Smooth muscle cell (in vitro differentiated cells): ENCODE measurements around the gene IFITM10. TPM values are rescaled to one million over a fixed set of nuclear protein-coding genes. Genes with fewer than 3 reads are reported as not detected.

Experiments used
- DNase-seq: peaks from one replicate; lab custom pipeline; 2025; ENCODE audit not compliant: unreplicated experiment; lab: John Stamatoyannopoulos, UW
- H2AFZ ChIP-seq: fragments of 200-600 bp; sonication (generic); 2 replicates; pipeline ENCODE4 v1.6.0; 2016; ENCODE audit warnings: antibody characterized with exemption, low read depth, mild to moderate bottlenecking
- H3F3A ChIP-seq: fragments of 200-600 bp; sonication (generic); 2 replicates; pipeline ENCODE4 v1.6.0; 2017; ENCODE audit warnings: antibody characterized with exemption, low read depth
- H3K27ac ChIP-seq: fragments of 200-600 bp; sonication (generic); 2 replicates; pipeline ENCODE4 v1.5.1; 2016; ENCODE audit warnings: low read depth, mild to moderate bottlenecking
- H3K27me3 ChIP-seq: fragments of 200-600 bp; sonication (generic); 2 replicates; pipeline ENCODE4 v1.6.1; 2016; ENCODE audit warnings: low read depth, mild to moderate bottlenecking
- H3K36me3 ChIP-seq: fragments of 200-600 bp; sonication (generic); 2 replicates; pipeline ENCODE4 v1.5.1; 2016; ENCODE audit warnings: low read depth
- H3K4me1 ChIP-seq: fragments of 200-600 bp; sonication (generic); 2 replicates; pipeline ENCODE4 v1.5.1; 2016; ENCODE audit warnings: low read depth
- H3K4me2 ChIP-seq: fragments of 200-600 bp; sonication (generic); 2 replicates; pipeline ENCODE4 v1.6.0; 2016; ENCODE audit warnings: mild to moderate bottlenecking
- H3K4me3 ChIP-seq: fragments of 200-600 bp; sonication (generic); 2 replicates; pipeline ENCODE4 v1.5.1; 2016; ENCODE audit warnings: mild to moderate bottlenecking
- H3K79me2 ChIP-seq: fragments of 200-600 bp; sonication (generic); 2 replicates; pipeline ENCODE4 v1.6.0; 2016; ENCODE audit warnings: low read depth, mild to moderate bottlenecking
- H3K9ac ChIP-seq: fragments of 200-600 bp; sonication (generic); 2 replicates; pipeline ENCODE4 v1.6.0; 2016; ENCODE audit warnings: low read depth
- H3K9me3 ChIP-seq: fragments of 200-600 bp; sonication (generic); replicated peaks from 2 replicates; pipeline ENCODE4 v1.5.1; 2016; ENCODE audit warnings: low read depth
- H4K20me1 ChIP-seq: fragments of 200-600 bp; sonication (generic); 2 replicates; pipeline ENCODE4 v1.6.0; 2016; ENCODE audit warnings: low read depth
- CTCF ChIP-seq: fragments of 200-600 bp; sonication (generic); IDR thresholded peaks from 2 replicates; pipeline ENCODE4 v1.5.1; 2017; ENCODE audit warnings: borderline replicate concordance, mild to moderate bottlenecking, antibody characterized with exemption; ENCODE audit not compliant: insufficient read depth, poor library complexity, severe bottlenecking
- WGBS: methylation state at CpG from one replicate; pipeline ENCODE4 v1.1.7; 2016; ENCODE audit warnings: low lambda C conversion rate; 5-methylcytosine and 5-hydroxymethylcytosine counted together
- polyA plus RNA-seq: library from polyadenylated mRNA; unstranded; fragments of >200 nt; fragmentation: Nextera tagmentation; extraction: Ambion mirVana; gene quantifications from 2 replicates; pipeline ENCODE4 v1.2.1, GENCODE V29; 2016
- total RNA-seq: library from RNA; depleted of rRNA; stranded (reverse); fragments of >200 nt; gene quantifications from 2 replicates; pipeline ENCODE4 v1.2.3, GENCODE V29; 2014

IFITM10 gene
- total and polyA plus RNA-seq, 2 experiments from 2014 or later = 0.49 to 2.2 TPM

GRCh38 chr11:1758611-1759150 lies 8.3 kb upstream of the IFITM10 start:
- H2AFZ ChIP-seq = no peak overlapping the region
- H3K9me3 ChIP-seq = no peaks in the 10 kb centered on the region
- H4K20me1 ChIP-seq = peaks cover 14% of the 10 kb centered on the region
- H3K79me2 ChIP-seq = peaks cover 11% of the 10 kb centered on the region
- H3F3A ChIP-seq = no peaks in the 10 kb centered on the region
- DNase-seq = no peak
- H3K4me3 ChIP-seq = no peak overlapping the region
- 97% methylated on average over 18 of the region's 21 CpGs for WGBS
- no peak overlapping the region for H3K27ac ChIP-seq
- H3K27me3 ChIP-seq = no peaks in the 10 kb centered on the region
- H3K4me2 ChIP-seq = no peak overlapping the region
- peaks cover 5% of the 10 kb centered on the region for H3K4me1 ChIP-seq
- TF ChIP-seq CTCF = no peak
- no peaks in the 10 kb centered on the region for H3K36me3 ChIP-seq
- H3K9ac ChIP-seq = no peak overlapping the region

- Histone ChIP-seq H3K27me3 (no peaks in the 10 kb centered on the region), H3K27ac (no peak overlapping the region), H3K9me3 (no peaks in the 10 kb centered on the region), H3K4me1 (peaks cover 4% of the 10 kb centered on the region), H3K4me2 (no peak overlapping the region), H3F3A (no peaks in the 10 kb centered on the region), H3K36me3 (no peaks in the 10 kb centered on the region), H3K4me3 (no peak overlapping the region), H3K9ac (no peak overlapping the region), H2AFZ (no peak overlapping the region), H4K20me1 (peaks cover 14% of the 10 kb centered on the region), H3K79me2 (peaks cover 5% of the 10 kb centered on the region)
- no peak for DNase-seq
- WGBS = 82% methylated on average over 15 of the region's 17 CpGs
- no peak for TF ChIP-seq CTCF
Observed at GRCh38 chr11:1757861-1758610, 7.6 kb upstream of the IFITM10 start.

GRCh38 chr11:1756791-1757771 lies 6.7 kb upstream of the IFITM10 start:
- H3K27ac ChIP-seq = no peak overlapping the region
- H3K9me3 ChIP-seq = no peaks in the 10 kb centered on the region
- H3K79me2 ChIP-seq = no peaks in the 10 kb centered on the region
- no peak for DNase-seq
- H3K27me3 ChIP-seq = no peaks in the 10 kb centered on the region
- 96% methylated on average over 41 of the region's 41 CpGs for WGBS
- H3K4me1 ChIP-seq = no peaks in the 10 kb centered on the region
- H4K20me1 ChIP-seq = peaks cover 14% of the 10 kb centered on the region
- no peak overlapping the region for H3K4me3 ChIP-seq
- no peak overlapping the region for H3K9ac ChIP-seq
- no peak for TF ChIP-seq CTCF
- no peaks in the 10 kb centered on the region for H3K36me3 ChIP-seq
- no peak overlapping the region for H2AFZ ChIP-seq
- no peaks in the 10 kb centered on the region for H3F3A ChIP-seq
- H3K4me2 ChIP-seq = no peak overlapping the region
